Measurements from ENCODE around the gene PAOX.

DNA sequence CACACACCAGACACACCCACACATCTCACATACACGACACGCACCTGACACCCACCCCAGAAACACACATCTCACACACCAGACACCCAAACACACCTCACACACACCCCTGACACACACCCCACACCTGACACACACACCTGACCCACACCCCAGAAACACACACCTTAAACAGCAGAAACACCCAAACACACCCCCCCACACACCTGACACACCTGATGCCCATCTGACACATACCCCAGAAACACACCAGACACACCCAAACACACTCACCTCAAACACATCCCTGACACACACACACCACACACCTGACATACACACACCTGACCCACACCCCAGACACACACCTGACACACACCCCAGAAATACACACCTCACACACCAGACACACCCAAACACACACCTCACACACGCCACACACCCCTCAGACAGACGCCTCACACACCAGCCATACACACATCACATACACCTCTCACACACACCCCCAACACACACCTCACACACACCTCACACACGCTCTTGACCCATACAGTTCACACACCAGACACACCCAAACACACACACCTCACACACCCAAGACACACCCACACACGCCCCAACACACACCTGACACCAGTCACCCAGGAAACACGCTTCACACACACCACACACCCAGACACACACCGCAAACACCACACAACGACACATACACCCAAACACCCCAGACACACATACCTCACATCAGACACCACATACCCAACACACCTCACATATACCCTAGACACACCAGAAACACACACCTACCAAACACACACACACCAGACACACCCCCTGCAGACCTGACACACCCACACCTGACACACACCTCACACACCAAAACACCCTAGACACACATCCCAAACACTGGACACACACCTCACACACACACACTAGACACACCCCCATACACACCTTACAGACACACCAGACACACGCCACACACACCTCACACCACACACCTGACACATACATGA, 40.7 kb upstream of the PAOX start:
- no peak for TF ChIP-seq KAT2B (IDR thresholded peaks at IDR 0.05; ENCODE audit: borderline replicate concordance, low read depth, low read length)
- no peak for TF ChIP-seq POLR2A (IDR thresholded peaks at IDR 0.05; ENCODE audit: insufficient read depth in 1 of 2, low read depth in 2 of 2, low read length in 2 of 2)
- no peak for TF ChIP-seq POLR2G (IDR thresholded peaks at IDR 0.05; ENCODE audit: low read depth, low read length)
- TF ChIP-seq, protein P1, sequence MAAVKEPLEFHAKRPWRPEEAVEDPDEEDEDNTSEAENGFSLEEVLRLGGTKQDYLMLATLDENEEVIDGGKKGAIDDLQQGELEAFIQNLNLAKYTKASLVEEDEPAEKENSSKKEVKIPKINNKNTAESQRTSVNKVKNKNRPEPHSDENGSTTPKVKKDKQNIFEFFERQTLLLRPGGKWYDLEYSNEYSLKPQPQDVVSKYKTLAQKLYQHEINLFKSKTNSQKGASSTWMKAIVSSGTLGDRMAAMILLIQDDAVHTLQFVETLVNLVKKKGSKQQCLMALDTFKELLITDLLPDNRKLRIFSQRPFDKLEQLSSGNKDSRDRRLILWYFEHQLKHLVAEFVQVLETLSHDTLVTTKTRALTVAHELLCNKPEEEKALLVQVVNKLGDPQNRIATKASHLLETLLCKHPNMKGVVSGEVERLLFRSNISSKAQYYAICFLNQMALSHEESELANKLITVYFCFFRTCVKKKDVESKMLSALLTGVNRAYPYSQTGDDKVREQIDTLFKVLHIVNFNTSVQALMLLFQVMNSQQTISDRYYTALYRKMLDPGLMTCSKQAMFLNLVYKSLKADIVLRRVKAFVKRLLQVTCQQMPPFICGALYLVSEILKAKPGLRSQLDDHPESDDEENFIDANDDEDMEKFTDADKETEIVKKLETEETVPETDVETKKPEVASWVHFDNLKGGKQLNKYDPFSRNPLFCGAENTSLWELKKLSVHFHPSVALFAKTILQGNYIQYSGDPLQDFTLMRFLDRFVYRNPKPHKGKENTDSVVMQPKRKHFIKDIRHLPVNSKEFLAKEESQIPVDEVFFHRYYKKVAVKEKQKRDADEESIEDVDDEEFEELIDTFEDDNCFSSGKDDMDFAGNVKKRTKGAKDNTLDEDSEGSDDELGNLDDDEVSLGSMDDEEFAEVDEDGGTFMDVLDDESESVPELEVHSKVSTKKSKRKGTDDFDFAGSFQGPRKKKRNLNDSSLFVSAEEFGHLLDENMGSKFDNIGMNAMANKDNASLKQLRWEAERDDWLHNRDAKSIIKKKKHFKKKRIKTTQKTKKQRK (IDR thresholded peaks at IDR 0.05; ENCODE audit: low read length): no peak

All from HepG2 (cell line).